Thyroid gland (tissue), 4 donors: ENCODE data around the gene PRSS36. TPM values are rescaled to one million over a fixed set of nuclear protein-coding genes. Genes with fewer than 3 reads are reported as not detected.
"Not testable (repeated sequence)": the region's sequence is repeated elsewhere in the genome, so short reads cannot be mapped to it uniquely, and the experiment has no call there.

ENCODE experiments used
- DNase-seq, 2 donors: peaks; one replicate each; pipeline ENCODE4 v3.0.0-alpha.2; 2019
- H3K27ac ChIP-seq, 3 donors: fragments of 200-600 bp; sonication (generic); 1 replicate in 2 of 3; 2 replicates in 1 of 3; pipeline ENCODE4 v1.5.1; 2016 to 2019; ENCODE audit warnings: mild to moderate bottlenecking in 1 of 3, moderate library complexity in 1 of 3
- H3K27me3 ChIP-seq: fragments of 200-600 bp; sonication (generic); one replicate; pipeline ENCODE4 v1.5.1; 2019
- H3K36me3 ChIP-seq, 2 donors: fragments of 200-600 bp; sonication (generic); one replicate each; pipeline ENCODE4 v1.5.1; 2016 to 2019
- H3K4me1 ChIP-seq, 2 donors: fragments of 200-600 bp; sonication (generic); one replicate each; pipeline ENCODE4 v1.5.1; 2017 to 2019
- H3K4me3 ChIP-seq, 3 donors: fragments of 200-600 bp; sonication (generic); replicated peaks in 1 of 3; 1 replicate in 2 of 3; 2 replicates in 1 of 3; pipeline ENCODE4 v1.5.1; 2016; ENCODE audit warnings: mild to moderate bottlenecking in 1 of 3
- H3K9me3 ChIP-seq: fragments of 200-600 bp; sonication (generic); one replicate; pipeline ENCODE4 v1.5.1; 2017
- POLR2A ChIP-seq, 2 donors: fragments of 450-650 bp; IDR thresholded peaks; one replicate each; pipeline ENCODE4 v1.6.1; 2017; ENCODE audit warnings: antibody characterized with exemption in 2 of 2, mild to moderate bottlenecking in 2 of 2, moderate library complexity in 1 of 2
- WGBS, 2 donors: methylation state at CpG; one replicate each; pipeline ENCODE4 v1.1.5; 2017; 5-methylcytosine and 5-hydroxymethylcytosine counted together
- intact Hi-C: fragments of 100-400 bp; cut with DNase I; formaldehyde crosslinking; loops from one replicate; pipeline ENCODE4 v1.15.1; 2023
- total RNA-seq, 4 donors: library from RNA; depleted of rRNA; stranded (reverse); fragments of >200 nt; gene quantifications; one replicate each; pipeline ENCODE4 v1.2.3, GENCODE V29; 2016
- TF ChIP-seq, protein P1 (sequence below), 6 experiments: fragments of 200-600 bp in 3 of 6; fragments of 450-650 bp in 3 of 6; sonication (generic) in 3 of 6; IDR thresholded peaks; one replicate each; pipeline ENCODE4 v1.5.1; 2016 to 2019; ENCODE audit warnings: antibody characterized with exemption in 6 of 6, mild to moderate bottlenecking in 2 of 6, inconsistent platforms in 1 of 6, moderate library complexity in 1 of 6

PRSS36 gene
- total RNA-seq: 1 to 10 TPM; 1.4 to 6.6 (median 3.0) TPM

DNA sequence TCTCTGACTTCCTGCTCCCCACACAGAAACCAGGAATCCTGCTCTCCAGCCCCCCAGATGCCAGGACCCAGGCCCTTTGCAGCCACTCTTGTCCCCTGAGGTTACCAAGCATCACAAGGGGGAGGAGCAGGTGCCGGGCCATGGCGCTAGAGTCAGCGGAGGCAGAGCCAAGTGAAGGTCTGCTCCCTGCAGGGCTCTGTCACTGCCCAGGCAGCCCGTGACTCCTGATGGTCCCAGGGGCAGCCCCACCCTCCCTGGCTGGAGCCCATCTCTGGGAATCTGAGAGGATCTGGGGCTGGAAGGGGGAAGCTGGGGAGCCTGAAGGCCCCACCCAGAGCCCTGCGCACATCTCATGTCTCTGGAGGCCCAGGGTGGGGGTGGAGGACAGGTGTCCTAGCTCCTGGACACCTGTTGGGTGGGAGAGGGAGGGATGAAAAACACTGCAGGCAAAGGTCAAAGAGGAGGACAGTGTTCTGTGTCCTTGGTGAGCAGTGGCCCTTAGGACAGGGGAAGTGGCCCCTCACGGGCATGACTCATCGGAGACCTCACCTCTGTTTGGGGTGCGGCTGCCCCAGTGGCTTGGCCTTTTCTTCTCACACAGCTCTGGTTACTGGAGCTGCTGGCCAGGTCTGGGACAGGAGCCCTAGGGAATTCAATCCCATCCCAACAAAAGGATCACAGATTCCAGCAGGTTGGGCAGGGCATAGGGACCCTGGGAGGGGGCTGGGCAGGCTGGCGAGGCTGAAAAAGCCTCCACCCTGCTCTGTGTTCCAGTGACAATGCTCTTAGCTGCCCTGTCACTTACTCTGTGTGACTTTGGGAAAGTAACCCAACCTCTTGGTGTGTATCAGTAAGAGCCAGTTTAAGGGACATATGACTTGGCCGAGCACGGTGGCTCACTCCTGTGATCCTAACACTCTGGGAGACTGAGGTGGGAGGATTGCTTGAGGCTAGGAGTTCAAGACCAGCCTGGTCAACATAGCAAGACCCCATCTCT, at the start of gene PRSS36:
TSS of gene PRSS36 (minus strand) at position 173 of the 997 bp plus-strand sequence. CDS start at position 142, 31 bp downstream.
- WGBS, 2 donors: 80 to 82% methylated on average over 8 to 11 of the region's 11 CpGs
- no peak for TF ChIP-seq POLR2A (IDR thresholded peaks at IDR 0.05)
- TF ChIP-seq, protein P1, sequence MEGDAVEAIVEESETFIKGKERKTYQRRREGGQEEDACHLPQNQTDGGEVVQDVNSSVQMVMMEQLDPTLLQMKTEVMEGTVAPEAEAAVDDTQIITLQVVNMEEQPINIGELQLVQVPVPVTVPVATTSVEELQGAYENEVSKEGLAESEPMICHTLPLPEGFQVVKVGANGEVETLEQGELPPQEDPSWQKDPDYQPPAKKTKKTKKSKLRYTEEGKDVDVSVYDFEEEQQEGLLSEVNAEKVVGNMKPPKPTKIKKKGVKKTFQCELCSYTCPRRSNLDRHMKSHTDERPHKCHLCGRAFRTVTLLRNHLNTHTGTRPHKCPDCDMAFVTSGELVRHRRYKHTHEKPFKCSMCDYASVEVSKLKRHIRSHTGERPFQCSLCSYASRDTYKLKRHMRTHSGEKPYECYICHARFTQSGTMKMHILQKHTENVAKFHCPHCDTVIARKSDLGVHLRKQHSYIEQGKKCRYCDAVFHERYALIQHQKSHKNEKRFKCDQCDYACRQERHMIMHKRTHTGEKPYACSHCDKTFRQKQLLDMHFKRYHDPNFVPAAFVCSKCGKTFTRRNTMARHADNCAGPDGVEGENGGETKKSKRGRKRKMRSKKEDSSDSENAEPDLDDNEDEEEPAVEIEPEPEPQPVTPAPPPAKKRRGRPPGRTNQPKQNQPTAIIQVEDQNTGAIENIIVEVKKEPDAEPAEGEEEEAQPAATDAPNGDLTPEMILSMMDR (IDR thresholded peaks at IDR 0.05): no peak
- Histone ChIP-seq H3K27me3 (no peaks in the 10 kb centered on the region), H3K36me3 (no peaks in the 10 kb centered on the region), H3K4me1 (peaks cover 0 to 4% of the 10 kb centered on the region in 2 donors), H3K4me3 (no peak within 1 kb of the TSS), H3K9me3 (no peaks in the 10 kb centered on the region), H3K27ac (no peak within 1 kb of the TSS)
- no peak for DNase-seq
- intact Hi-C loops: loop anchor here (10.0 kb wide), 1 partner anchor 165 kb away; the partner anchor contains the start of gene HSD3B7

GRCh38 chr16:31199430-31200041, 49.7 kb upstream of the PRSS36 start:
- H3K27me3 ChIP-seq: no peaks in the 10 kb centered on the region
- H3K27ac ChIP-seq: no peak overlapping the region
- intact Hi-C loops: no loop called here
- peaks cover 0 to 19% of the 10 kb centered on the region in 2 donors for H3K4me1 ChIP-seq
- WGBS, 2 donors: 93 to 95% methylated on average over 5 of the region's 5 CpGs
- DNase-seq: no peak
- H3K36me3 ChIP-seq: peaks cover 17 to 20% of the 10 kb centered on the region in 2 donors
- no peak overlapping the region for H3K4me3 ChIP-seq
- H3K9me3 ChIP-seq: no peaks in the 10 kb centered on the region
- TF ChIP-seq, protein P1 (IDR thresholded peaks at IDR 0.05): no peak
- no peak for TF ChIP-seq POLR2A (IDR thresholded peaks at IDR 0.05)

DNA sequence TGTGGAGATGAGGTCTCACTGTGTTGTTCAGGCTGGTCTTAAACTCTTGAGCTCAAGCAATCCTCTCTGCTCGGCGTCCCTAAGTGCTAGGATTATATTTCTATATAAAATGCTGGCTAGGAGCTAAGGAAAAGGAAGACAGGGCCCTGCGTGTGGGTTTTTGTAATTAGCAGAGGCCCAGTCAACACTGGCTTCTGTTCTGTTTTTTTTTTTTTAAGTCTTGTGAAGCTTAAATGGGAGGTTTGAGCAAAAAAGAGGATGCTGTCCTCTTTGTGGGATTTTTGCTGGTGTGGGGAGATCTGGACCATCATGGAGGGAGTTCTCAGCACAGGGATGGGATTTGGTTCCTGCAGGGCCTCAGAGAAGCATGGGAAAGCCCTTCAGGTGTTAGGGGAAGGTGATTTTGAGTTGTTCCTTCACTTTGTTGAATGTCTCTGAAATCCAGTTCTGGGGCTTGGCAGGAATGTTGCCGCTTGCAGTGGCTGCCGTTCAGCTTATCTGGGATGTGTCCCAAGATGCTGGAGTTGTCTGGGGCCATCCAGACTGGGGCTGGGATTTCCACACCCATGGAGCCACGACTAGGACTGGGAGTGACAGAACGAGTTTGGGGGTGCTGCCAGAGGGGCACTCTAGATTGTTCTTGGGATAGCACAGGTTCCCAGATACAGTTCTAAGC, 48.5 kb upstream of the PRSS36 start:
- TF ChIP-seq, protein P1 (IDR thresholded peaks at IDR 0.05): no peak
- no peak for TF ChIP-seq POLR2A (IDR thresholded peaks at IDR 0.05)
- Histone ChIP-seq H3K4me1 (peaks cover 0 to 19% of the 10 kb centered on the region in 2 donors), H3K27me3 (no peaks in the 10 kb centered on the region), H3K36me3 (peaks cover 29 to 30% of the 10 kb centered on the region in 2 donors), H3K4me3 (no peak overlapping the region), H3K27ac (no peak overlapping the region), H3K9me3 (no peaks in the 10 kb centered on the region)
- DNase-seq: no peak
- intact Hi-C loops: no loop called here
- WGBS, 2 donors: 76 to 80% methylated on average over 5 to 7 of the region's 7 CpGs

DNA sequence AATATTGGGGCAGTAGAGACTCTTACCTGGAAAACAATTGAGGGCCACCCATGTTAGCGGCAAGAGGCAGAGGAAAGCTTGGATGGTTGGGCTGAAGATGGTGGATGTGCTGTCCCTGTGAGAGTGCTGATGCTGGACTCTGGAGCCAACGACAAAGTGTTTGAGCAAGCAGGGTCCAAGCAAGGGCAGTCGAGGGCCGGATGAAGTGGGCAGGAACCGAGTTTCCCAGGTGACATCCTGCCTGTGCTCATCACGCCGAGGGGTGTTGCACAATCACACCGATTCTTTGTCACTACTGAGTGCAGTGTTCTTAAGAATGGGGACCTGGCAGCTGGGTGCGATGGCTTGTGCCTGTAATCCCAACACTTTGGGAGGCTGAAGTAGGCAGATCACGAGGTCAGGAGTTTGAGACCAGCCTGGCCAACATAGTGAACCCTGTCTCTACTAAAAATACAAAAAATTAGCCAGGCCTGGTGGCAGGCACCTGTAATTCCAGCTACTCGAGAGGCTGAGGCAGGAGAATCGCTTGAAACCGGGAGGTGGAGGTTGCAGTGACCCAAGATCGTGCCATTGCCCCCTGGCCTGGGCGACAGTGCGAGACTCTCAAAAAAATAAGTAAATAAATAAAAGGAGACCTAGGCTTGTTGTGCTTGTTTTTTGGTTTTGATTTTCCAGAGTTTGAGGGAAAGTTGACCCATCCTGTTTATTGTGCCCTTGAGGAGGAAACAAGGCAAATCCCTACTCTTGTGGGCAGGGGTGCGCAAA, 46.6 kb upstream of the PRSS36 start:
- intact Hi-C loops: no loop called here
- DNase-seq: no peak
- 80 to 86% methylated on average over 17 of the region's 17 CpGs for WGBS, 2 donors
- TF ChIP-seq POLR2A (IDR thresholded peaks at IDR 0.05): no peak
- TF ChIP-seq, protein P1 (IDR thresholded peaks at IDR 0.05): no peak
- H3K9me3 ChIP-seq: no peaks in the 10 kb centered on the region
- H3K36me3 ChIP-seq: peaks cover 47 to 48% of the 10 kb centered on the region in 2 donors
- no peaks in the 10 kb centered on the region for H3K27me3 ChIP-seq
- H3K4me3 ChIP-seq: no peak overlapping the region
- peaks cover 0 to 10% of the 10 kb centered on the region in 2 donors for H3K4me1 ChIP-seq
- H3K27ac ChIP-seq: no peak overlapping the region

GRCh38 chr16:31195861-31196260, 46.0 kb upstream of the PRSS36 start:
- WGBS, 2 donors: 97% methylated on average over 11 of the region's 11 CpGs

More at GRCh38 chr16:31195861-31196260, 46.0 kb upstream of the PRSS36 start:
- H3K27ac ChIP-seq, H3K4me3 ChIP-seq, H3K9me3 ChIP-seq, H3K4me1 ChIP-seq, DNase-seq, intact Hi-C loops, H3K27me3 ChIP-seq: not testable (repeated sequence)
- H3K36me3 ChIP-seq: peaks cover 54% of the 10 kb centered on the region in 2 donors
